NCI-H524 treated with DMSO at 0.1 percent for 48 hours (cell line): ENCODE data around the gene SPPL2B.

Source experiments
- DNase-seq: peaks from one replicate; lab custom pipeline; 2025; lab: John Stamatoyannopoulos, UW

The SPPL2B gene

DNA sequence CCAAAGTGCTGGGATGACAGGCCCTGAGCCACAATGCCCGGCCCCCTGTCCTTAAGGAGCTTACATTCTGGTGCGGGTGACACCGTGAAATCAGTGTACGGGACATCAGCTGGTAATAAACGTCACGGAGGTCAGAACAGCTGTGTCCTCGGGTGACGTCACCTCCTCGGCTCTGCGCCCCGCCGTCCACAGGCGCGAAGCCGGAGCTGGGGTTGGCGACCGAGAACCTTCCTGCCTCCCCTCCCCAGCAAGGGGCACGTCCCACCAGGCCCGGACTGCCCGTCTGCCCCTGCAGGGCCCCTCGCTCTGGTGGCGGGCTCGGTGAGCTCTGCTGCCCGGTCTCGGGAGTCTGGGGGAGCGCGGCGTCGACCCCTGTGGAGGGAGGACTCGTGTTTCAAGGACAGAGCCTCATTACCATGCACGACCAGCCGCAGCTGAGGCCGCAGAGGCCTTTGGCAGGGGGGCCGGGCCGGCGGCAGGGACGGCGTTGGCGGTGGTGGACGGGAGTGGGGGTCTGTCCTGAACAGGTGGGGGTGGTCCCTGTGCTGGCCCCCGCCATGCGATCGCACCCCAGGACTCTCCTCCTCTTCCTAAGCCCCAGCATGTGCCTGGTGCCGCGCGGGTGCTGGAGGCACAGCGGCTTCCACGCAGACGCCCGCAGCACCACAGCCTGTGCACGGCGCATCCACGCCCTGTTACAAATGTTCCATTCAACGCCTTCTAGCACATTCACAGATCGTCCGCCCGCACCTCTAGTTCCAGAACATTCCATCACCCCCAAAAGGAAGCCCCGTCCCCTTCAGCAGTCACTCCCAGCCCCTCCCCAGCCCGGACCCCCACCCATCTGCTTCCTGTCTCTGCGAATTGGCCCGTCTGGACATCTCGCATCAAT is 25.9 kb upstream of the SPPL2B start:
- no peak for DNase-seq

DNA sequence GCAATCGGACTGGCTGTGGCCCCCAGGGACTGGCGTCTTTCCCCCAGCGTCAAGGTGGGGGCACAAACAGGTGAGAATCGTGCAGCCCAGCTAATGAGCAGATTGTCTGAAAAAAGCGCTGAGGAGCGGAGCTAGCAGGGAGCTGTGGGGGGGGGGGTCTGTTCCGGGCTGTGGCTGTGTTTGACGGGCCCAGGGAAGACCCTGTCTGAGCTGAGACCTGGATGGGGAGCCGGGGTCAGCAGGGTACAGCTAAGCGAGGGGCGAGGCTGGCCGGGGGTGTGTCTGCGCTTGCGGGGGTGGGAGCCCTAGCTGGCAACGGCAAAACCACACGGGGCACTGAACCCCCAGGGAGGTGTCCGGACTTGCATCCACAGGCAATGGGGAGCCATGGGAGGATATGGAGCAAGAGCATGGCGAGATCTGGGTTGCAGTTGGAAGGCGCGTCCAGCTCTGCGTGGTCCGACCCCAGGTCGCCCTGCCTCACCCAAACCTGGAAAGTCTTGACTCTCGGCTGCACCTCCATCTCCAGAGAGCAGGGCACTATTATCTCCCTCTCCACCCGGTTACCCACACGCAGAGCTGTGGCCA is 25.2 kb upstream of the SPPL2B start:
- no peak for DNase-seq

GRCh38 chr19:2305452-2306280 is 22.8 kb upstream of the SPPL2B start:
- DNase-seq = no peak

GRCh38 chr19:2306281-2306806 is 22.1 kb upstream of the SPPL2B start:
- DNase-seq = no peak

GRCh38 chr19:2306971-2307370 is 21.5 kb upstream of the SPPL2B start:
- DNase-seq = no peak

DNA sequence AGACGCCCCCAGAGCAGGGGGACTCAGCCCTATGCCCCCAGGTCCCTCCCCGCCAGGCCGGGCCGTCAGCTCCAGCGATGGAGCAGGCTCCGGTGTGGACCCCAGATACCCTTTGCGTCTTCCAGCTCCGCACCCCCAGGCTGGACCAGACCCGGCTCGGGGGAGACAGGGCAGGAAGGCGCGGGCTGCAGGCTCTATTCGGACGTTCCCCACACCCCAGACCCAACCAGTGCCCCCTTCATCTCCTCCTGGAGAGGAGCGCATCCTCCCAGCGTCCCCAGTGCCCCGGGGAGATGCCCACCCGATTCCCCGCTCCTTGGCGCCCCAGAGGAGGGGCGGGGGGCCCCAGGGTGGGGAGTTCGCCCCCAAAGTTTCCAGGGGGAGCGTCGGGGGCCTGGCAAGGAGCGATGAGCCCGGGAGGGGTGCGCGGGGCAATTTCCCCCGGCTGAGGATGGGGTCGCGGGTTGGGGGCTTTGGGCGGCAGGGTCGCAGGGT is 20.9 kb upstream of the SPPL2B start:
- DNase-seq = no peak

- DNase-seq = no peak
Observed at GRCh38 chr19:2308114-2308556, 20.3 kb upstream of the SPPL2B start, which contains the start of gene LINGO3. LINGO3 (minus strand) TSS chr19:2308154; CDS start chr19:2291776, 16,378 bp downstream.

DNA sequence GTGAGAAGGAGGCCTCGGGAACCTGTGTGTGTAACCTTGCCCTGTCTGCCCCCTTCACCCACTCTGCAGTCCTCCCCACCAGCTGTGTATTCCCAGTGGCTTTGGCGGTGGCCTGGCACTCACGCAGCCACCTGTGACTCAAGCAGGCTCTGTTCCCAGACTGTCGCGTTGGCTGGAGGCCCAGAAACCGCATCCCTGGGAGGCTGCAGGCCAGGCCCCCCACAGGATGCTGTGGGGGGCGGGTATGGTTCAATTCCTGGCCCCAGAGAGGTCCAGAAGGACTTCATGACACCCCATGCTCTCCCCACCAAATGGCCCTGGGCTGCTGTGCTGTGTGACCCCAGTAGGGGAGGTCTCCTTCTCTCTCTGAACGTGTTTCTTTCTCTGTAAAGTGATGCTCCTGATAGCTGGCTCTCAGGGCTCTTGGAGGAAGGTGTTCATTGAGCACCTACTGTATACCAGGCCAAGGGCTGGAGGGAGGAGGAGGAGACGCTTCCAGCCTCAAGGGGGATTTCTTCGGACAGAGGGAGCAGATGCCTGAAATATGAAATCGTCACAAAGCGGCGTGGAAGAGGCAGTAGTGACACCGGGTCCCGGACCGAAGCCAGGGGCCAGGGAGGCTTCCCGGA is 18.6 kb upstream of the SPPL2B start:
- DNase-seq = no peak

- no peak for DNase-seq
Observed at GRCh38 chr19:2311093-2311492, 17.4 kb upstream of the SPPL2B start.

DNA sequence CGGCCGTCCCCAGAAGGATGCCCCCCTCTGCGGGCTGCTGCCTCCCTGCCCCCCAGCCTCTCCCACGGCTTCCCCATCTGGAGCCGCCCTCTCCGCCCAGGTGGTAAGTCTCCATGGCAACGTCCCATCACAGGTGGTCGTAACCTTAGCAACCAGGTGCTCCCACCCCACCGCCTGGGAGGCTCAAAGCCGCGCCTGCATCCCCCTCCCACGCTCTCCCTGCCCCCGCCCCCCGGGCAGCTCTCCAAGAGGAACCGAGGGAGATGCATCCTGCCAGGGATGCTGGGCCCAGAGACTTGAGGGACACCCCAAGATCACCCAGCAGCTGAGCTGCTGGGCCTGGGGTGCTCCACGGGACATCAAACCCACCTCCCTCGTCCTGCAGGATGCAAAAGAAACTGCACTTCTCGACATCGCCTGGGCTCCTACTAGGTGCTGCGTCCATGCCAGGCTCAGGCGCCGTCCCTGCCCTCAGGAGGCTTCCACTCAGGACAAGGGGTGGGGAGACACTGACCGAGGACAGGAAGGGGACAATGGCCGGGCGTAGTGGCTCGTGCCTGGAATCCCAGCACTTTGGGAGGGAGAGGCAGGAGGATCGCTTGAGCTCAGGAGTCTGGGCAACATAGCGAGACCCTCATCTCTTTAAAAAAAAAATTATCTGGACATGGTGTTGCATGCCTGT is 15.5 kb upstream of the SPPL2B start:
- DNase-seq = no peak

DNA sequence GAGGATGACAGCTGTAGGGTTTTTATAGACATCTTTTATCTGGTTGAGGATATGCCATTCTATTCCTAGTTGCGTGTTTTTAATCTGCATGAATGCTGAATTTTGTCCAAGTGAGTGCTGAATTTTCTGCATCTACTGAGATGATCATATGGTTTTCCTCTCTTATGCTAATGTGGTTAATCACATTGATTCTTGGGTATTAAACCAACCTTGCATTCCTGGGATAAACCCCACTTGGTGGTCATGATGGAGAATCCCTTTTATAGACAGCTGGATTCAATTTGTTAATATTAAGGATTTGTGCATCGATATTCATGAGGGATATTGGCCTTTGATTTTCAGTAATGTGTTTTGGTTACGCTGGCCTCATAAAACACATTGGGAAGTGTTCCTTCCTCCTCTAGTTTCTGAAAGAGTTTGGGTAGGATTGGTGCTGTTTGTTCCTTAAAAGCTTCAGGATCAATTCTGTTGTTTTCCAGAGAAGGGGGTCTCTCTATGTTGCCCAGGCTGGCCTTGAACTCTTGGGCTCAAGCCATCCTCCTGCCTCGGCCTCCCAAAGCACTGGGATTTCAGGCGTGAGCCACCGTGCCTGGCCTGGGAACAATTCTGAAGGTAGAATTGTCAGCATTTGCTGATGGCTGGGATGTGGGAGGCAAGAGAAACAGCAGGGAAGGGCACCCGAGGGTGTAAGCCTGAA is 13.2 kb upstream of the SPPL2B start:
- DNase-seq = no peak

- DNase-seq = no peak
Observed at GRCh38 chr19:2315818-2316353, 12.6 kb upstream of the SPPL2B start.

DNA sequence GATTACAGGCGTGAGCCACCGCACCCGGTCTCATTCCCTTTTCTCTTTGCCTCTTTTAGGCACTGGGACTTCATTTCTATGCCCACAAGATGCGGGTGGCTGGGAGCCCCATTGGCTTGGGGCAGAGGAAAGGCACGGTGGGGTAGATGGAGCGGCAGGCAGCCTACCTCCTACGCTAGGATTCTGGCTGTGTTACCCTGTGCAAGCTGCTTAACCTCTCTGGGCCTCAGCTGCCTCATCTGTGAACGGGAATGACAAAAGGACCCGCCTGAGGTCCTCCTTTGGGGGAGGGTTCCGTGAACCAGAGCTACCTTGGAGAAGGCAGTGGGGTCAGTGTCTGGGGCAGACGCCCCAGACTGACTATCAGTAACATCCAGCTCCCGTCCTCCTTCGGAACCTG is 11.2 kb upstream of the SPPL2B start:
- no peak for DNase-seq

DNA sequence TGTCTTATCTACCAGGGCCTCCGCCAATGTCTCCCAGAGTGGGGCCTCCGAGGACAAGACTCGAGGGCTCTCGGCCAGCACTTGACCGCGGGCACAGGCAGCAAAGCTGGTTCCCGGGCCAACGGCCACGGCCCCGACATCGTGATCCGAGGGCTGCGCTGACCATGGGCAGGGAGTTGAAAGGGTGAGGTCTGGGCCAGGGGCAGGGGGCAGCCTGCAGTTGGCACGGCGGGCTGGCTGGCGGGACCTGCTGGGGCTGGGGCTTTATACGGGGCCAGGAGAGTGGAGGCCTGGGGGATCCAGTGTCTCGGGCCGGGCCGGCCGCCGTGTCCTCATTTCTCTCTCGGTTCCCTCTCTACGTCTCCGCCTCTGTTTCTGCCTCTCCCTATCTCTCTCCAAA is 10.7 kb upstream of the SPPL2B start:
- DNase-seq = no peak

GRCh38 chr19:2318923-2319322 is 9.6 kb upstream of the SPPL2B start:
- no peak for DNase-seq

- no peak for DNase-seq
Observed at GRCh38 chr19:2319551-2319950, 8.9 kb upstream of the SPPL2B start.

GRCh38 chr19:2320049-2320448 is 8.4 kb upstream of the SPPL2B start:
- no peak for DNase-seq

DNA sequence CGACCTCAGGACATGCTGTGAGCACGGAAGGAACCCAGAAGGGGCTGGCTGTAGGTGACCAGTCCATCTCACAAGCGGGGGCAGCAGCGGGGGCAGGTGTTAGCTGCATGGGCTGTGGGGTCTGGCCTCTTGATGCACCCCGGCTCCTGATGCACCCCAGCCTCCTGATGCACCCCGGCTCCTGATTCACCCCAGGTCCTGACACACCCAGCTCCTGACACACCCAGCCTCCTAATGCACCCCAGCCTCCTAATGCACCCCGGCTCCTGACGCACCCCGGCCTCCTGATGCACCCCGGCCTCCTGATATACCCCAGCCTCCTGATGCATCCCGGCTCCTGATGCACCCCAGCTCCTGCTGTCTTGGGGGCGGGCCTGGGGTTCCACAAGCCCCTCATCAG is 7.5 kb upstream of the SPPL2B start:
- no peak for DNase-seq

- DNase-seq = no peak
Observed at GRCh38 chr19:2321565-2322283, 6.8 kb upstream of the SPPL2B start.

- no peak for DNase-seq
Observed at GRCh38 chr19:2323707-2324106, 4.8 kb upstream of the SPPL2B start.
